ENCODE measurements around the gene FBXL13. TPM values are rescaled to one million over a fixed set of nuclear protein-coding genes. Genes with fewer than 3 reads are reported as not detected.

The FBXL13 gene
- total RNA-seq, 4 donors from 2014 or later, result 0.52 to 1.7 (median 1.1) TPM

DNA sequence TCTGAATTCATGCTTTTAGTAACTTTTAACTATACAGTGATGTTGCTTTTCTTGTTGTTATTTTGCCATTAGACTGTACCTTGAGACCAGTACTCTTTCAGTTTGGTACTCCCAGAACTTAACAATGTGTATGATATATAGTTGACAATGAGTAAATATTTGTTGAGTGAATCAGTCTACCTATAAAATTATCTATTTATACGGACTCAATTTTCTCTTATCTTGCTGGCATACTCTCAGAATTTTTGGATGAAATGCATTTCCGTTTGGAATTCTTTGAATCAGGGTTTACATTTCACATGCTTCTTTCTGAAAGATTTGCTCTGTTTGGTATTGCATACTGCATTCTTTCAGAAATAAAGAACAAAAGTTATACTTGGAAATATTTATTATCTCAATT is 209.6 kb downstream of the FBXL13 start:
- intact Hi-C loops (cut with DNase I), result no loop called here
- H3K9me3 ChIP-seq, result no peaks in the 10 kb centered on the region
- TF ChIP-seq, protein P1, sequence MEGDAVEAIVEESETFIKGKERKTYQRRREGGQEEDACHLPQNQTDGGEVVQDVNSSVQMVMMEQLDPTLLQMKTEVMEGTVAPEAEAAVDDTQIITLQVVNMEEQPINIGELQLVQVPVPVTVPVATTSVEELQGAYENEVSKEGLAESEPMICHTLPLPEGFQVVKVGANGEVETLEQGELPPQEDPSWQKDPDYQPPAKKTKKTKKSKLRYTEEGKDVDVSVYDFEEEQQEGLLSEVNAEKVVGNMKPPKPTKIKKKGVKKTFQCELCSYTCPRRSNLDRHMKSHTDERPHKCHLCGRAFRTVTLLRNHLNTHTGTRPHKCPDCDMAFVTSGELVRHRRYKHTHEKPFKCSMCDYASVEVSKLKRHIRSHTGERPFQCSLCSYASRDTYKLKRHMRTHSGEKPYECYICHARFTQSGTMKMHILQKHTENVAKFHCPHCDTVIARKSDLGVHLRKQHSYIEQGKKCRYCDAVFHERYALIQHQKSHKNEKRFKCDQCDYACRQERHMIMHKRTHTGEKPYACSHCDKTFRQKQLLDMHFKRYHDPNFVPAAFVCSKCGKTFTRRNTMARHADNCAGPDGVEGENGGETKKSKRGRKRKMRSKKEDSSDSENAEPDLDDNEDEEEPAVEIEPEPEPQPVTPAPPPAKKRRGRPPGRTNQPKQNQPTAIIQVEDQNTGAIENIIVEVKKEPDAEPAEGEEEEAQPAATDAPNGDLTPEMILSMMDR (IDR thresholded peaks at IDR 0.05), result no peak
- TF ChIP-seq POLR2A (IDR thresholded peaks at IDR 0.05; ENCODE audit: low read depth) (no peak), EP300 (IDR thresholded peaks at IDR 0.05) (no peak), POLR2AphosphoS5 (IDR thresholded peaks at IDR 0.05) (no peak)
- H3K4me3 ChIP-seq, result no peak overlapping the region
- H3K27me3 ChIP-seq, result no peaks in the 10 kb centered on the region
- no peak overlapping the region for H3K27ac ChIP-seq (replicated peaks in 1 of 4)
- peaks cover 0 to 7% (median 6%) of the 10 kb centered on the region in 4 donors for H3K4me1 ChIP-seq
- DNase-seq (ENCODE audit: extremely low spot score), result no peak
- 80% methylated on average over 2 of the region's 2 CpGs for WGBS
- no peaks in the 10 kb centered on the region for H3K36me3 ChIP-seq

DNA sequence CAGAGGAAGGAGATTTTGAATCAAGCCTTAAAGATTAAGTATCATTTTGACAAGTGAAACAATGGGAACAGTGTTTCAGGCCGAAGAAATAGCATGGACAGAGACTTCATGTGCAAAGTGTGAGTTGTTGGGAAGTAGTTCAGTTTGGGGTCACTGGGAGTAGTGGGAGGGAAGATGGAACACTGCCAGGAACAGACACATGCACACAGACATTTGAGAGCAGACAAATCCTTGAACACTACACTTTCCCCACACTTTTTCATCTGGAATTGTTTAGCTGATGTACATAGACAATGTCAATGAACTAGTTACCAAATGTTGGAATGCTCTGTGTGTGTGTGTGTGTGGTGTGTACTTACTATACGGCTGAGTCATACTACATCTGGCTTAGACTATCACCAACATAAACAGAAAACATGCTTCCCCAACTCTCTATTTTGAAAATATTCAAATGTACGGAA is 214.2 kb downstream of the FBXL13 start:
- peak; percentile 19 for DNase-seq (ENCODE audit: extremely low spot score)
- H3K27ac ChIP-seq (replicated peaks in 1 of 4), result peak overlapping the region in 1 of 4 donors; percentile 15
- intact Hi-C loops (cut with DNase I), result no loop called here
- H3K4me3 ChIP-seq, result no peak overlapping the region
- peaks cover 4 to 21% (median 17%) of the 10 kb centered on the region in 4 donors for H3K4me1 ChIP-seq
- no peaks in the 10 kb centered on the region for H3K27me3 ChIP-seq
- TF ChIP-seq, protein P1 (IDR thresholded peaks at IDR 0.05), result no peak
- TF ChIP-seq POLR2A (IDR thresholded peaks at IDR 0.05; ENCODE audit: low read depth) (no peak), EP300 (IDR thresholded peaks at IDR 0.05) (no peak), POLR2AphosphoS5 (IDR thresholded peaks at IDR 0.05) (no peak)
- no peaks in the 10 kb centered on the region for H3K9me3 ChIP-seq
- H3K36me3 ChIP-seq, result no peaks in the 10 kb centered on the region
- 31% methylated on average over 3 of the region's 3 CpGs for WGBS

DNA sequence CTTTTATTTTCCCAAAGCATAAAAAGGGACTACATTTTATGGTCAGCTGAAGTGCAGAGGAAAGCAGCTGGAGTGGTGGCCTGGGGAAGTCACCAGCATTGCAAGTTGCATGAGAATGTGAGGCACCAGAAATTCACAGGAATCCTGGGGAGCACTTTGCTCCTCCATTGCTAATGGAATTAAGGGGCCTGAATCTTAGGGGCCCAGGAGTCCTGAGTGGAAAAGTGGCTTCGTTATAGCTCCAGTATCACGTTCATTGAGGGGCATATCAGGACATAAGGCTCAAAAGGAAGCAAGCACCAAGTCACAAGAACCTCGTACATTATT is 214.8 kb downstream of the FBXL13 start:
- 67% methylated on average over 3 of the region's 3 CpGs for WGBS
- Histone ChIP-seq H3K27ac (replicated peaks in 1 of 4) (peak overlapping the region; percentile 33 to 56 (median 39)), H3K4me3 (no peak overlapping the region), H3K9me3 (no peaks in the 10 kb centered on the region), H3K36me3 (no peaks in the 10 kb centered on the region), H3K4me1 (peaks cover 4 to 21% (median 17%) of the 10 kb centered on the region in 4 donors), H3K27me3 (no peaks in the 10 kb centered on the region)
- peak; percentile 75 for DNase-seq (ENCODE audit: extremely low spot score)
- intact Hi-C loops (cut with DNase I), result no loop called here
- TF ChIP-seq, protein P1 (IDR thresholded peaks at IDR 0.05), result no peak
- TF ChIP-seq POLR2A (IDR thresholded peaks at IDR 0.05; ENCODE audit: low read depth) (no peak), EP300 (IDR thresholded peaks at IDR 0.05) (no peak), POLR2AphosphoS5 (IDR thresholded peaks at IDR 0.05) (no peak)

DNA sequence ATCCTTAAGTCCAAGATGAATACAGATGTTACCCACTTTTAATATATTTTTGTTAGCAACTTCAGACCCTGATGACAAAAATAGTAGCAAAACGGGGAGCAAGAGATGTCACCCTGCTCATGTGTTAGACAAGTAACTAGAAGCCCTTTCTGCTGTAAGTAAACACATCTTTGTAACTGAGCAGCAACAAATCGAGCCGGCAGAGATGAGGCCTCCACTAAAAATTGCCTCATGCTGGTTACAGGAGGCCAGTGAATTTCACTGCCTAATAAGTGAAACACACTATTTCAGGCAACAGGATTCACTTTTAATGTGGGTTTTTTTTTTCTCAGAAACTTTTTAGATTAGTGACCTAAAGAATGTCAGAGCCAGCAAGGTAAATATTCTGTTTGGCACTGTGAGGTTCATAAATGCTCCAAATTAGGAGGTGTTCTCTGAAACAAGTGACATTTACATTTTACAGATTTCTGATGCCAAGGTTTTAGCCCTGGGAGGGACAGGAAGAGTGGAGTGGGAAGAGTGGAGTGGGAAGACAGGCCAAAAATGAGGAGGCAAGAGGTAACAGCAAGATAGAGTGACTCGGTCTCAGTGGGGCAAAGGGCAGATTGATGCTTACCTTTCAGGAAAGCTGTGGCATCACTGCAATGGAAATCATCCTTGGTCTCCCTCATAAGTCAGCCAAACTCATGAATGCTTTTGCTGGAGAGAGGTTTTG is 215.4 kb downstream of the FBXL13 start:
- Histone ChIP-seq H3K4me1 (peaks cover 4 to 21% (median 17%) of the 10 kb centered on the region in 4 donors), H3K9me3 (no peaks in the 10 kb centered on the region), H3K27me3 (no peaks in the 10 kb centered on the region), H3K27ac (replicated peaks in 1 of 4) (peak overlapping the region; percentile 33 to 56 (median 39)), H3K36me3 (no peaks in the 10 kb centered on the region), H3K4me3 (no peak overlapping the region)
- DNase-seq (ENCODE audit: extremely low spot score), result peak; percentile 80
- TF ChIP-seq, protein P1 (IDR thresholded peaks at IDR 0.05), result no peak
- no peak for TF ChIP-seq POLR2A (IDR thresholded peaks at IDR 0.05; ENCODE audit: low read depth)
- TF ChIP-seq POLR2AphosphoS5 (IDR thresholded peaks at IDR 0.05), result no peak
- no peak for TF ChIP-seq EP300 (IDR thresholded peaks at IDR 0.05)
- WGBS, result 34% methylated on average over 4 of the region's 4 CpGs
- intact Hi-C loops (cut with DNase I), result no loop called here
